Lung microvascular endothelial cell (primary cell): Measurements from ENCODE around the gene RORB. TPM values are rescaled to one million over a fixed set of nuclear protein-coding genes. Genes with fewer than 3 reads are reported as not detected.

Experiments used
- DNase-seq, 2 donors: peaks; one replicate each; pipeline versions ENCODE4 v3.0.0 to v3.0.0-alpha.2; 2010; ENCODE audit warnings: low read depth in 2 of 2
- total RNA-seq: library from RNA; depleted of rRNA; stranded (reverse); fragments of >200 nt; gene quantifications from 2 replicates; pipeline ENCODE4 v1.2.1, GENCODE V29; 2014

The RORB gene
- total RNA-seq, 1 donor from 2014 or later, result not detected

GRCh38 chr9:74711341-74711740 lies 214.2 kb downstream of the RORB start:
- DNase-seq, result no peak

GRCh38 chr9:74718709-74719108 lies 221.6 kb downstream of the RORB start:
- DNase-seq, result no peak

- no peak for DNase-seq
Measured at GRCh38 chr9:74719306-74719705, 222.2 kb downstream of the RORB start.

GRCh38 chr9:74721696-74722660 lies 224.8 kb downstream of the RORB start:
- no peak for DNase-seq

- no peak for DNase-seq
Measured at GRCh38 chr9:74724317-74724716, 227.2 kb downstream of the RORB start.

GRCh38 chr9:74726581-74726980 lies 229.4 kb downstream of the RORB start:
- no peak for DNase-seq

- no peak for DNase-seq
Measured at GRCh38 chr9:74728176-74728575, 231.0 kb downstream of the RORB start.

- DNase-seq, result no peak
Measured at GRCh38 chr9:74729136-74729695, 232.1 kb downstream of the RORB start.

GRCh38 chr9:74735761-74736160 lies 238.6 kb downstream of the RORB start:
- DNase-seq, result no peak

- no peak for DNase-seq
Measured at GRCh38 chr9:74736646-74737045, 239.5 kb downstream of the RORB start.

GRCh38 chr9:74742191-74742790 lies 245.2 kb downstream of the RORB start:
- DNase-seq, result no peak
